SH-SY5Y (cell line): ENCODE measurements around the gene PPIC.

Experiments used
- GATA2 ChIP-seq: IDR thresholded peaks from 2 replicates; pipeline ENCODE4 v1.6.1; 2011; ENCODE audit warnings: mild to moderate bottlenecking, low read depth, low read length
- GATA3 ChIP-seq: IDR thresholded peaks from 2 replicates; pipeline ENCODE4 v1.6.1; 2011; ENCODE audit warnings: low read depth, mild to moderate bottlenecking, low read length, moderate library complexity

GRCh38 chr5:123007754-123008153 lies 28.8 kb downstream of the PPIC start:
- TF ChIP-seq GATA3 (no peak), GATA2 (no peak)
